Muscle of arm (tissue), 12 donors: ENCODE results near the gene MTFR1L. TPM values are rescaled to one million over a fixed set of nuclear protein-coding genes. Genes with fewer than 3 reads are reported as not detected.
A peak's percentile ranks its signal among the peaks of the same experiment; 100 is the strongest.

ENCODE experiments used
- DNase-seq: peaks from one replicate; pipeline ENCODE4 v3.0.0-alpha.2; 2013
- polyA plus RNA-seq, 12 donors: library from polyadenylated mRNA; unstranded; fragments of 120-200 nt; gene quantifications; one replicate each; pipeline ENCODE4 v1.2.1, GENCODE V29; 2013; ENCODE audit not compliant: insufficient read length in 12 of 12

The MTFR1L gene
- polyA plus RNA-seq, 12 donors: 58.6 to 85.0 (median 65.0) TPM; not detected in 1

DNA sequence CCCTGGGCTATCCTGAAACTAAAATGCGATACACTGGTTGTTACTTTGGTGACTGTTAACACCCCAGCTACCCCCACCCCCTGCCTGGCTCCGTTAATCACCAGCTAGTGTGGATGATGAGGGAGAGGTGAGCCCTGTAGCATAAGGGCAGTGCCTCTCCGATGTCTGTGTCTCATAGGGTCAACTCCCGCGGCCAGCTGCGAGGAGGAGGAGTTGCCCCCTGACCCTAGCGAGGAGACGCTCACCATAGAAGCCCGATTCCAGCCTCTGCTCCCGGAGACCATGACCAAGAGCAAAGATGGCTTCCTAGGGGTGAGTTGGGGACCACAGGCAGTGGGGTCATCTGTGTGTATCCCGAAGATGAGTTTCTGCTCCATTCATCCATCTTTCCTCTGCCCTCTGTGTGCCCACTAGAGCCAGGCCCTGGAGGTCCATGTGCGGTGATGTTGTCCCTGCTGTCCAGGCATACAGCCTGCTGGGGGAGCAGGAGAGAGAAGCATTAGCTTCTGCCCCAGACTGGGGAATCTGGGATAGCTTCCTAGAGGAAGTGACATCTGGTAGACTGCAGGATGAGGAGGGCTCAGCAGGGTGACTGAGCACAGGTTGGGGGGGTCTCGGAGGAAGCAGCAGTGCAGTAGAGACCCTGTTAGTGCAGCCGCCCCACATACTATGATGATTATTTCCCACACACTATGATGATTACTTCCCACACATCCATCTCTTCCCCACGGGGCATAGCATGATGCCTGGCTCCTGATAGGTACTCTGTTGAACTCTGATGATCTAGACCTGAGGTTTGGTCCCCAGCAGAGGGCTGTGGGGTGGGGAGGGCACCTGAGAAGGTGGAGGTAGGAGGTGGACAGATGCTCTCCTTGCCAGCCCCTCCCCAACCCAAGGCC lies 14.5 kb upstream of the MTFR1L start:
- DNase-seq: no peak

DNA sequence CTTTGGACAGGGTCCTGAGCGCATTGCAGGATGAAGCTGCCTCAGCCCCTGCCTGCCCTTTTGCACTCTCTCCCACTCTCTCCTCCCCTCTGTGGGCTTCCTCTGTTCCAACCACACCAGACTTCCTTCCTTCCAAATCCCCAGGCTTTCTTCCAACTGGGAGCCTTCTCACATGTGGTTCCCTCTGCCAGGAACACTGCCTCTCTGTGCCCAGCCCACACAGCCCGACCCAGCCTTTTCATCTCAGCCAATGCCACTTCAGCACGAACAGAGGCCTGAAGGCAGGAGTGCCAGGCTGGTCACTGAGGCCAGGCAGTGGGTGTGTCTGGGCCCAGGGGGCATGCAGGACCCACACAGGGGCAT lies 13.9 kb upstream of the MTFR1L start:
- no peak for DNase-seq

GRCh38 chr1:25806418-25806817 lies 13.3 kb upstream of the MTFR1L start:
- DNase-seq: no peak

- DNase-seq: no peak
These were observed 12.0 kb upstream of the MTFR1L start for GRCh38 chr1:25807480-25808390.

GRCh38 chr1:25808481-25809244 lies 11.1 kb upstream of the MTFR1L start:
- no peak for DNase-seq

- DNase-seq: no peak
These were observed 10.3 kb upstream of the MTFR1L start for GRCh38 chr1:25809283-25809926.

DNA sequence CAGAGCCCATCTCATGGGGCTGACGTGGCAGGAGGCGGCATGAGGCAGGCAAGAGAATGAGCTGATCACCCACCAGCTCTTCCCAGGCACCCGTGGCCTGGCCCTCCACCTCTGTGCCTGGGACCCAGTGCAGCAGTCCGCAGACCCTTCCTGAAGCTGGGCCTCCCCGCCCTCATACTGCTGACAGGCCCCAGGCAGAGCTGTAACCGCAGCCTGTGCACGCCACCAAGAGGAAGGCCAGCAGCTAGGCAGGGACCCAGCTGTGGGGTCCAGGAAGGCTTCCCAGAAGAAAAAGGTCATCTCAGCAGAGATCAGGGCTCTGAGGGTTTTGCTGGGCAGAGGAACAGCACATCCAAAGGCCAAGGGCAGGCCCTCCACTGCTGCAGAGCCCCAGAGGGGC lies 9.8 kb upstream of the MTFR1L start:
- no peak for DNase-seq

DNA sequence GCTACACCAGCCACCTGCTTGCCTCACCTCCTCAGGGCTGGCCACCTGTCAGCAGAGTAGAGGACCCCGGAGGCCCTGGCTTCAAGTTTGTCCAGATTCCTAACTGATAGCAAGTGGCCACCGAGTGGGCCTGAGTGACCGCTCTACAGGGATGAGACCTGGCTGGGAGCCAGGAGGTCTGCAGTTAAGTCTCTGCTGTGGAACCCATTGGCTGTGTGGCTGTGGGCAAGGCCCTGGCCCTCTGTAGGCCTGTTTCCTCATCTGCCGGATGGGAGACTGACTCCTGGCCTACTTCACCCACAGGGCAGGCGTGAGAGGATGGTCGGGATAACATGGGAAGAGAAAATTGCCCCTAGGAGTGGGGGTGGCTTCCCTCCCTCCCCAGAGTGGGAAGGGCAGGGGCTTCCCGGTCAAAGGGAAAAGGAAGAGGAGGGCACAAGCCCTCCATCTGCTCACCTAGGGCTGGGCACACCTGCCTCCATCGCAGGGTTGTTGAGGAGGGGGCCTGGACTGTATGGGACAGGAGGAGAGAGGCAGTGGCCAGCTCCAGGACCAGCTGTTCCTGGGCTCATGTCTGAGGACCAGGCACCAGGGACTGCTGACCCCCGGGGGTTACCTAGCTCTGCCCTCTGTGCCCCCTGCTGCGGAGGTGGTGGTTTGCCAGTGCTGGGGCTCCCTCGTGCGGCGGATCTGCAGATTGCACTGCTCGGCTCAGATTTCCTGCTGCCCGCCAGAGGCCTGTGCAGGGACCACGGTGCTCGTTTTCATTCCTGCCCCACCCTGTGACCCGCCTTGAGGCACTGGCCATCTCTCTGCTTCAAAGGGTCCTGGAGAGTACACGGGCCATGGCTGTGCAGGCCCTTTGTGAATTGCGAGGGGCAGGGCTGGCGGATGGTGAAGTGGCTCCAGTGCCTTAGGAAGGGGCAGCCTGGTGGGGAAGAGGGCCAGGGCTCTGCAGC lies 9.1 kb upstream of the MTFR1L start:
- DNase-seq: peak; percentile 74

- DNase-seq: no peak
These were observed 8.2 kb upstream of the MTFR1L start for GRCh38 chr1:25811384-25812082.

GRCh38 chr1:25813071-25813733 lies 6.6 kb upstream of the MTFR1L start:
- DNase-seq: no peak

DNA sequence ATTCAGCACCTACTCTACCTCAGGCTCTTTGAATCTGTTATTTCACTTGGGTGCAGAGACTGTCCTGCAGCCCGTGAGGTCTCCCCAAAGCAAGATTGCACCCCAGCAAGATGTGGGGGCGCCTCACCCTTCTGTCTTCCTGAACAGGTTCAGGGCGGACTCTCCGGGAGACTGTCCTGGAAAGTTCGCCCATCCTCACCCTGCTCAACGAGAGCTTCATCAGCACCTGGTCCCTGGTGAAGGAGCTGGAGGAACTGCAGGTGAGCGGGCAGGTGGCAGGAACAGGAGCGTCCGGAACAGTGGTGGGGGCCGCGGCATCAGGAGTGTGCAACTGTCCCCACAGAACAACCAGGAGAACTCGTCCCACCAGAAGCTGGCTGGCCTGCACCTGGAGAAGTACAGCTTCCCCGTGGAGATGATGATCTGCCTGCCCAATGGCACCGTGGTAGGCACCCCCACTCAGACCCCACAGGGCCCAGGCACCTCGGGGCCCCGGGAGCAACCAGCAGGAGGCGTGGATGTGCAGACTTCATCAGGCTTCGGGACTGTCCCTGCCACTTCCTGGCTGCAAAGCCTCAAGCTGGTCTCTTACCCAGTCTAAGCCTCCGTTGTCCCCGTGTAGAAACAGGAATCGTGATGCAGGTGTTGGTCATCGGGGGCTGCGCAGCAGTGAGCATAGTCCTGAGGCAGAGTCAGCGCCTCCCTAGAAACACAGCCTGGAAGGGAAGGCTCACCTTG lies 5.9 kb upstream of the MTFR1L start:
- no peak for DNase-seq

- no peak for DNase-seq
These were observed 5.1 kb upstream of the MTFR1L start for GRCh38 chr1:25814549-25815087.

DNA sequence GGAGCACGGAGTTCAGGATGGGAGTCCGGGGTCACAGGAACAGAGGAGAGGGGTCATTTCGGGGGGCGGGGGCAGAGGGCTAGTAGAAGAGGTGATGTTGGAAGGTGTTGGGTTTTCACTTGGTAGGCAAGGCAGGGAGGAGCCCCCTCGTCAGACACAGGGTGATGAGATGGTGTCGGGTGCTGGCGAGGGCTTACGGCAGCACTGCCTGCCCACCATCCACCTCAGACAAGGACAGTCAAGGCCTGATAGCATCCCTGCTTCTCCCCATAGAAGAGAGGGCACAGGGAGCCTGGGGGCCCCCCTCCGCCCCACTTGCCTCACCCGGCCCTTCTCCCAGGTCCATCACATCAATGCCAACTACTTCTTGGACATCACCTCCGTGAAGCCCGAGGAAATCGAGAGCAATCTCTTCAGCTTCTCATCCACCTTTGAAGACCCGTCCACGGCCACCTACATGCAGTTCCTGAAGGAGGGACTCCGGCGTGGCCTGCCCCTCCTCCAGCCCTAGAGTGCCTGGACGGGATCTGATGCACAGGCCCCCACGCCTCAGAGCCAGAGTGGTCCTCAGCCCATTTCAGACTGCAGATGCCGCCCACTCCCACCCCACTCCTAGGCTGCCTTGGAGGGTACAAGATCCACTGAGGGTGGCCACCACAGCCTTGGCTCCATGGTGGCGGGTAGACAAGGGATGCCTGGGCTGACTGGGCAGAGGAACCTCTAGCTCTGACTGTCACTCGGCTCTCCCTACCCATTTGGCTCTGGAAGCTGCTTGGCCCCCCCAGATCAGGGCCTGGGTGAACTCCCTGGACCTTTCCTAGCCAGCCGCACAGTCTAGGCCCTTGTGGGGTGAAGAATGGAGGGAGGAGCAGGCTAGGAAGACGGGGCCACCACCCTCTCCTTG lies 4.3 kb upstream of the MTFR1L start:
- DNase-seq: no peak

DNA sequence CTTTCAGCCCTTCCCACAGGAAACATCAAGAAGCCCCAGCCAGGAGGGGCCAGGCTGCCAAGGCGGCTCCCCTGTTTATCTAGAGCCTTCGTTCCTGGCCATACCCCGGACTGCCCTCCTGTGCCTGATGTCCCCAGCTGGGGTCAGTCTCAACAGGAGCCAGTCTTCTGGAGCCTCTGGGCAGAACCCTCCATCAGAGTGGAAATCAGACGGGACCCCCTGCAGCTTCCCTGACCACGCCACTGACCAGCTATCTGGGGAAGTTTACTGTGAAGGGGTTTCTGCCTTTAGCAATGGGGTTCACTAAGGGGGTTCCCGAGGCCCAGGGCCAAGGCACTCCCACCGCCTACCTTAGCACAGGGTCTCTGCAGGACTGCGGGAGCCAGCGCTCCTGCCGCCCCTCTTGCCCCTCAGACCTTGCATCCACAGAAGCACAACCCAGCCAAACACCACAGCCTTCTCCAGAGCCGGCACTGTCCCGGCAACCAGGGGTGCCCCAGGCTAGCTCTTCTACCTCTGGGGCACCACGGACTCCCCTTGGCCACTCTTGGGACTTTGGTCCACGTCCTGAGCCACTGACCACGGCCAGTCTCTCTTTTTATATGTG lies 3.5 kb upstream of the MTFR1L start:
- DNase-seq: no peak

GRCh38 chr1:25817840-25818501 lies 1.8 kb upstream of the MTFR1L start:
- DNase-seq: no peak

DNA sequence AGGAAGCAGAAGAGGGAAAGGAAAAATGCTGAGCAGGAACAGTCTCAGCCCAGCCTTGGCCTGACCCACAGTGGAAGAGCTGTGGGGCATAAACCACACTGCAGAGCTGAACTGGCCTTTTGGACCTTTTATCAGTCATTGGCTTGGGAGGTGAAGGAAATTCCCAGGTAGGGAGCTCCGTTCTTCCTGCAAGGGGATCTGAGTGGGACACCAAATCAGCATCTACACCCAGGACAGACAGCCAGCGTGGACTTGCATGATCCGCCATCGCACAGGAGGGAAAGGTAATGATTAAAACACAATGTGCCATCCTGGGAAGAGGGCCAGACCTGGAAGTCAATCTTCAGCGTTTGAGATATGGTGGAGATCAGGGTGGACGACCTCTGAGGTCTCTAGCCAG lies 1.2 kb upstream of the MTFR1L start:
- DNase-seq: no peak
